ENCODE data around the gene RABEPK. TPM values are rescaled to one million over a fixed set of nuclear protein-coding genes. Genes with fewer than 3 reads are reported as not detected.
"Not testable (repeated sequence)": the region's sequence is repeated elsewhere in the genome, so short reads cannot be mapped to it uniquely, and the experiment has no call there.

The RABEPK gene
- total RNA-seq, 2 experiments from 2014 or later, result 14.6 to 17.2 TPM

GRCh38 chr9:125214186-125214585 is 13.8 kb downstream of the RABEPK start:
- Mint-ChIP-seq H3K9me3 (no peaks in the 10 kb centered on the region), H3K27me3 (no peaks in the 10 kb centered on the region), H3K27ac (no peak overlapping the region), H3K4me3 (no peak overlapping the region), H3K36me3 (ENCODE audit: low read depth) (peaks cover 14% of the 10 kb centered on the region), H3K4me1 (no peaks in the 10 kb centered on the region)
- POLR2A ChIA-PET, result no interaction called here
- DNase-seq, result no peak
- CTCF ChIA-PET, result interaction anchor here (0.9 kb wide), 1 partner anchor 12 kb away, joined by 3 read pairs; no protein-coding TSS in a partner anchor

- Mint-ChIP-seq H3K27ac (no peak overlapping the region), H3K36me3 (ENCODE audit: low read depth) (peaks cover 17% of the 10 kb centered on the region), H3K9me3 (no peaks in the 10 kb centered on the region), H3K4me1 (no peaks in the 10 kb centered on the region), H3K4me3 (no peak overlapping the region), H3K27me3 (no peaks in the 10 kb centered on the region)
- CTCF ChIA-PET, result interaction anchor here (0.7 to 1.6 kb wide), 2 partner anchors 14 to 16 kb away, joined by 3 to 4 read pairs; no protein-coding TSS in a partner anchor
- DNase-seq, result no peak
- POLR2A ChIA-PET, result no interaction called here
Observed at GRCh38 chr9:125218621-125219020, 18.3 kb downstream of the RABEPK start.

GRCh38 chr9:125224858-125225257 is 24.5 kb downstream of the RABEPK start:
- H3K4me3 Mint-ChIP-seq, H3K27ac Mint-ChIP-seq, H3K27me3 Mint-ChIP-seq, POLR2A ChIA-PET, H3K9me3 Mint-ChIP-seq, DNase-seq, H3K4me1 Mint-ChIP-seq: not testable (repeated sequence)
- H3K36me3 Mint-ChIP-seq (ENCODE audit: low read depth), result peaks cover 21% of the 10 kb centered on the region
- CTCF ChIA-PET, result interaction anchor here (1.3 kb wide), 1 partner anchor 16 kb away, joined by 4 read pairs; the partner anchor contains the start of gene HSPA5

GRCh38 chr9:125227761-125228160 is 27.4 kb downstream of the RABEPK start:
- Mint-ChIP-seq H3K9me3 (no peaks in the 10 kb centered on the region), H3K27me3 (no peaks in the 10 kb centered on the region), H3K27ac (no peak overlapping the region), H3K4me1 (no peaks in the 10 kb centered on the region), H3K4me3 (no peak overlapping the region), H3K36me3 (ENCODE audit: low read depth) (peaks cover 14% of the 10 kb centered on the region)
- POLR2A ChIA-PET, result no interaction called here
- CTCF ChIA-PET, result no interaction called here
- DNase-seq, result no peak

GRCh38 chr9:125233678-125234077 is 33.3 kb downstream of the RABEPK start:
- ChIA-PET POLR2A (no interaction called here), CTCF (interaction anchor here (2.2 kb wide), 1 partner anchor 11 kb away, joined by 6 read pairs; no protein-coding TSS in a partner anchor)
- H3K4me3 Mint-ChIP-seq, result no peak overlapping the region
- H3K27me3 Mint-ChIP-seq, result no peaks in the 10 kb centered on the region
- no peak for DNase-seq
- H3K9me3 Mint-ChIP-seq, result no peaks in the 10 kb centered on the region
- peaks cover 35% of the 10 kb centered on the region for H3K4me1 Mint-ChIP-seq
- peak overlapping the region; percentile 33 for H3K27ac Mint-ChIP-seq
- H3K36me3 Mint-ChIP-seq (ENCODE audit: low read depth), result peaks cover 55% of the 10 kb centered on the region

GRCh38 chr9:125234099-125234498 is 33.8 kb downstream of the RABEPK start:
- H3K9me3 Mint-ChIP-seq, H3K4me3 Mint-ChIP-seq, POLR2A ChIA-PET, H3K27me3 Mint-ChIP-seq, H3K27ac Mint-ChIP-seq, DNase-seq: not testable (repeated sequence)
- CTCF ChIA-PET, result interaction anchor here (0.5 to 2.2 kb wide), 2 partner anchors 11 to 35 kb away, joined by 3 to 6 read pairs; no protein-coding TSS in a partner anchor
- peaks cover 39% of the 10 kb centered on the region for H3K4me1 Mint-ChIP-seq
- H3K36me3 Mint-ChIP-seq (ENCODE audit: low read depth), result peaks cover 59% of the 10 kb centered on the region

GRCh38 chr9:125235804-125236519 is 35.6 kb downstream of the RABEPK start:
- no peak for DNase-seq
- peaks cover 71% of the 10 kb centered on the region for H3K36me3 Mint-ChIP-seq (ENCODE audit: low read depth)

GRCh38 chr9:125236520-125237159 is 36.3 kb downstream of the RABEPK start:
- Mint-ChIP-seq H3K36me3 (ENCODE audit: low read depth) (peaks cover 77% of the 10 kb centered on the region), H3K4me3 (peak overlapping the region; percentile 7), H3K4me1 (peaks cover 42% of the 10 kb centered on the region), H3K27ac (peak overlapping the region; percentile 1)
- H3K27me3 Mint-ChIP-seq, DNase-seq, H3K9me3 Mint-ChIP-seq, POLR2A ChIA-PET: not testable (repeated sequence)
- CTCF ChIA-PET, result interaction anchor here (0.6 to 1.2 kb wide), 5 partner anchors 25 to 121 kb away, joined by 3 to 4 read pairs (median 4); partner anchors contain the start of gene GAPVD1

More at GRCh38 chr9:125235804-125236519, 35.6 kb downstream of the RABEPK start:
- H3K27ac Mint-ChIP-seq, result no peak overlapping the region
- CTCF ChIA-PET, result interaction anchor here (0.6 to 2.2 kb wide), 4 partner anchors 9 to 90 kb away, joined by 3 to 6 read pairs (median 4); no protein-coding TSS in a partner anchor
- peaks cover 42% of the 10 kb centered on the region for H3K4me1 Mint-ChIP-seq
- no peak overlapping the region for H3K4me3 Mint-ChIP-seq
- H3K9me3 Mint-ChIP-seq, result no peaks in the 10 kb centered on the region
- POLR2A ChIA-PET, result interaction anchor here (0.6 kb wide), 1 partner anchor 45 kb away, joined by 3 read pairs; no protein-coding TSS in a partner anchor
- H3K27me3 Mint-ChIP-seq, result no peaks in the 10 kb centered on the region

GRCh38 chr9:125238127-125238914 is 38.0 kb downstream of the RABEPK start:
- Mint-ChIP-seq H3K4me3 (peak overlapping the region; percentile 96), H3K27ac (peak overlapping the region; percentile 41), H3K9me3 (no peaks in the 10 kb centered on the region), H3K27me3 (no peaks in the 10 kb centered on the region), H3K36me3 (ENCODE audit: low read depth) (peaks cover 80% of the 10 kb centered on the region), H3K4me1 (peaks cover 47% of the 10 kb centered on the region)
- no peak for DNase-seq
- CTCF ChIA-PET, result interaction anchor here (0.6 to 1.4 kb wide), 3 partner anchors 97 to 418 kb away, joined by 3 to 4 read pairs (median 3); no protein-coding TSS in a partner anchor
- POLR2A ChIA-PET, result interaction anchor here (0.6 kb wide), 1 partner anchor 684 kb away, joined by 9 read pairs; no protein-coding TSS in a partner anchor

- POLR2A ChIA-PET, result no interaction called here
Observed at GRCh38 chr9:125238915-125239446, 38.6 kb downstream of the RABEPK start.

GRCh38 chr9:125239631-125240597 is 39.6 kb downstream of the RABEPK start:
- ChIA-PET POLR2A (interaction anchor here (1.3 to 1.8 kb wide), 2 partner anchors 21 to 378 kb away, joined by 3 to 13 read pairs; partner anchors contain the start of genes ARPC5L and GAPVD1), CTCF (interaction anchor here (2.0 to 3.5 kb wide), 2 partner anchors 8 to 21 kb away, joined by 10 to 14 read pairs; partner anchors contain the start of gene GAPVD1)
- H3K9me3 Mint-ChIP-seq, result no peaks in the 10 kb centered on the region
- peaks cover 47% of the 10 kb centered on the region for H3K4me1 Mint-ChIP-seq
- DNase-seq, result no peak
- H3K27ac Mint-ChIP-seq, result peak overlapping the region; percentile 99
- no peaks in the 10 kb centered on the region for H3K27me3 Mint-ChIP-seq
- H3K36me3 Mint-ChIP-seq (ENCODE audit: low read depth), result peaks cover 71% of the 10 kb centered on the region
- peak overlapping the region; percentile 96 for H3K4me3 Mint-ChIP-seq

More at GRCh38 chr9:125238915-125239446, 38.6 kb downstream of the RABEPK start:
- peak overlapping the region; percentile 96 for H3K4me3 Mint-ChIP-seq
- peaks cover 75% of the 10 kb centered on the region for H3K36me3 Mint-ChIP-seq (ENCODE audit: low read depth)
- no peaks in the 10 kb centered on the region for H3K9me3 Mint-ChIP-seq
- H3K27ac Mint-ChIP-seq, result peak overlapping the region; percentile 67
- peaks cover 47% of the 10 kb centered on the region for H3K4me1 Mint-ChIP-seq
- CTCF ChIA-PET, result interaction anchor here (1.4 kb wide), 1 partner anchor 169 kb away, joined by 3 read pairs; no protein-coding TSS in a partner anchor
- no peak for DNase-seq
- no peaks in the 10 kb centered on the region for H3K27me3 Mint-ChIP-seq
